ENCODE data around the gene BRD4. TPM values are rescaled to one million over a fixed set of nuclear protein-coding genes. Genes with fewer than 3 reads are reported as not detected.

The BRD4 gene
- total and polyA plus RNA-seq, 2 experiments from 2014 or later: 63.8 to 115 TPM

DNA sequence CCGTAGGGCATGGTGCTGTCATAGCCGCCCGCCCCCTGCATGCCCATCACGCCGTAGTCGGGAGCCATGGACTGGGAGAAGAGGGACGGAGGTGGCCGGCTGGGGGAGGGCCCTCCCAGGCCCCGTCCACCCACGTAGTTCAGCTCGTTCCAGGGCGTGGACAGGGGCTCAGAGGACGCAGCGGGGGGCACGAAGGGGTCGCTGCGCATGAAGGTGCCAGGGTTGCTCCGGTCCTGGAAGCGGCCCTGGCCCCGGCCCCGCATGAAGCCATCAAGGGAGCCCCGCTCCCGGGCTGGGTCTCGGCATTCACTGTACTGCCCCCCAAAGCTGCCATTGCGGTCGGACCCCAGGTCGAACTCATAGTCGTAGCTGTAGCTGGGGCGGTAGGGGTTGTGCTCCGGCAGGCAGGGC lies 40.6 kb upstream of the BRD4 start:
- Histone ChIP-seq H3K27me3 (ENCODE audit: insufficient read depth) (no peaks in the 10 kb centered on the region), H3F3A (replicated peaks; ENCODE audit: low read depth) (no peaks in the 10 kb centered on the region; the same call in 1 of the 2 replicates), H3K36me3 (ENCODE audit: insufficient read depth) (peaks cover 19% of the 10 kb centered on the region), H3K79me2 (replicated peaks; ENCODE audit: insufficient read depth) (peaks cover 66% of the 10 kb centered on the region), H3K4me1 (ENCODE audit: insufficient read depth) (peaks cover 4% of the 10 kb centered on the region; the same call in 1 of the 2 replicates), H4K20me1 (replicated peaks; ENCODE audit: insufficient read depth) (peaks cover 31% of the 10 kb centered on the region), H3K27ac (ENCODE audit: low read depth) (no peak overlapping the region), H3K4me3 (no peak overlapping the region), H2AFZ (no peak overlapping the region), H3K9me2 (ENCODE audit: insufficient read depth) (no peaks in the 10 kb centered on the region), H3K4me2 (no peak overlapping the region)
- ATAC-seq: no peak
- Mint-ChIP-seq H3K4me3 (no peak overlapping the region), H3K27ac (no peak overlapping the region), H3K4me1 (peaks cover 9% of the 10 kb centered on the region), H3K36me3 (ENCODE audit: low read depth) (peaks cover 55% of the 10 kb centered on the region), H3K9me3 (no peaks in the 10 kb centered on the region; the same call in 2 of the 3 replicates), H3K27me3 (ENCODE audit: insufficient read depth, low read depth, poor library complexity) (peaks cover 10% of the 10 kb centered on the region)
- DNase-seq (ENCODE audit: low spot score): no peak
- TF ChIP-seq, protein P1, sequence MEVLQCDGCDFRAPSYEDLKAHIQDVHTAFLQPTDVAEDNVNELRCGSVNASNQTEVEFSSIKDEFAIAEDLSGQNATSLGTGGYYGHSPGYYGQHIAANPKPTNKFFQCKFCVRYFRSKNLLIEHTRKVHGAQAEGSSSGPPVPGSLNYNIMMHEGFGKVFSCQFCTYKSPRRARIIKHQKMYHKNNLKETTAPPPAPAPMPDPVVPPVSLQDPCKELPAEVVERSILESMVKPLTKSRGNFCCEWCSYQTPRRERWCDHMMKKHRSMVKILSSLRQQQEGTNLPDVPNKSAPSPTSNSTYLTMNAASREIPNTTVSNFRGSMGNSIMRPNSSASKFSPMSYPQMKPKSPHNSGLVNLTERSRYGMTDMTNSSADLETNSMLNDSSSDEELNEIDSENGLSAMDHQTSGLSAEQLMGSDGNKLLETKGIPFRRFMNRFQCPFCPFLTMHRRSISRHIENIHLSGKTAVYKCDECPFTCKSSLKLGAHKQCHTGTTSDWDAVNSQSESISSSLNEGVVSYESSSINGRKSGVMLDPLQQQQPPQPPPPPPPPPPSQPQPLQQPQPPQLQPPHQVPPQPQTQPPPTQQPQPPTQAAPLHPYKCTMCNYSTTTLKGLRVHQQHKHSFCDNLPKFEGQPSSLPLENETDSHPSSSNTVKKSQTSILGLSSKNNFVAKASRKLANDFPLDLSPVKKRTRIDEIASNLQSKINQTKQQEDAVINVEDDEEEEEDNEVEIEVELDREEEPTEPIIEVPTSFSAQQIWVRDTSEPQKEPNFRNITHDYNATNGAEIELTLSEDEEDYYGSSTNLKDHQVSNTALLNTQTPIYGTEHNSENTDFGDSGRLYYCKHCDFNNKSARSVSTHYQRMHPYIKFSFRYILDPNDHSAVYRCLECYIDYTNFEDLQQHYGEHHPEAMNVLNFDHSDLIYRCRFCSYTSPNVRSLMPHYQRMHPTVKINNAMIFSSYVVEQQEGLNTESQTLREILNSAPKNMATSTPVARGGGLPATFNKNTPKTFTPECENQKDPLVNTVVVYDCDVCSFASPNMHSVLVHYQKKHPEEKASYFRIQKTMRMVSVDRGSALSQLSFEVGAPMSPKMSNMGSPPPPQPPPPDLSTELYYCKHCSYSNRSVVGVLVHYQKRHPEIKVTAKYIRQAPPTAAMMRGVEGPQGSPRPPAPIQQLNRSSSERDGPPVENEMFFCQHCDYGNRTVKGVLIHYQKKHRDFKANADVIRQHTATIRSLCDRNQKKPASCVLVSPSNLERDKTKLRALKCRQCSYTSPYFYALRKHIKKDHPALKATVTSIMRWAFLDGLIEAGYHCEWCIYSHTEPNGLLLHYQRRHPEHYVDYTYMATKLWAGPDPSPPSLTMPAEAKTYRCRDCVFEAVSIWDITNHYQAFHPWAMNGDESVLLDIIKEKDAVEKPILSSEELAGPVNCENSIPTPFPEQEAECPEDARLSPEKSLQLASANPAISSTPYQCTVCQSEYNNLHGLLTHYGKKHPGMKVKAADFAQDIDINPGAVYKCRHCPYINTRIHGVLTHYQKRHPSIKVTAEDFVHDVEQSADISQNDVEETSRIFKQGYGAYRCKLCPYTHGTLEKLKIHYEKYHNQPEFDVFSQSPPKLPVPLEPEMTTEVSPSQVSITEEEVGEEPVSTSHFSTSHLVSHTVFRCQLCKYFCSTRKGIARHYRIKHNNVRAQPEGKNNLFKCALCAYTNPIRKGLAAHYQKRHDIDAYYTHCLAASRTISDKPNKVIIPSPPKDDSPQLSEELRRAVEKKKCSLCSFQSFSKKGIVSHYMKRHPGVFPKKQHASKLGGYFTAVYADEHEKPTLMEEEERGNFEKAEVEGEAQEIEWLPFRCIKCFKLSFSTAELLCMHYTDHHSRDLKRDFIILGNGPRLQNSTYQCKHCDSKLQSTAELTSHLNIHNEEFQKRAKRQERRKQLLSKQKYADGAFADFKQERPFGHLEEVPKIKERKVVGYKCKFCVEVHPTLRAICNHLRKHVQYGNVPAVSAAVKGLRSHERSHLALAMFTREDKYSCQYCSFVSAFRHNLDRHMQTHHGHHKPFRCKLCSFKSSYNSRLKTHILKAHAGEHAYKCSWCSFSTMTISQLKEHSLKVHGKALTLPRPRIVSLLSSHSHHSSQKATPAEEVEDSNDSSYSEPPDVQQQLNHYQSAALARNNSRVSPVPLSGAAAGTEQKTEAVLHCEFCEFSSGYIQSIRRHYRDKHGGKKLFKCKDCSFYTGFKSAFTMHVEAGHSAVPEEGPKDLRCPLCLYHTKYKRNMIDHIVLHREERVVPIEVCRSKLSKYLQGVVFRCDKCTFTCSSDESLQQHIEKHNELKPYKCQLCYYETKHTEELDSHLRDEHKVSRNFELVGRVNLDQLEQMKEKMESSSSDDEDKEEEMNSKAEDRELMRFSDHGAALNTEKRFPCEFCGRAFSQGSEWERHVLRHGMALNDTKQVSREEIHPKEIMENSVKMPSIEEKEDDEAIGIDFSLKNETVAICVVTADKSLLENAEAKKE (CRISPR knock-in tag; IDR thresholded peaks at IDR 0.05): no peak
- no peak for TF ChIP-seq ZNF114 (CRISPR knock-in tag; IDR thresholded peaks at IDR 0.05)
- no peak for TF ChIP-seq CREB1 (CRISPR knock-in tag; IDR thresholded peaks at IDR 0.05; ENCODE audit: low read depth)
- no peak for TF ChIP-seq STAT1 (IDR thresholded peaks at IDR 0.05; ENCODE audit: unreplicated experiment)
- no peak for TF ChIP-seq REST (IDR thresholded peaks at IDR 0.05; ENCODE audit: unreplicated experiment)
- TF ChIP-seq ZNF331 (CRISPR knock-in tag; IDR thresholded peaks at IDR 0.05; ENCODE audit: low read depth): no peak
- TF ChIP-seq, protein P2, sequence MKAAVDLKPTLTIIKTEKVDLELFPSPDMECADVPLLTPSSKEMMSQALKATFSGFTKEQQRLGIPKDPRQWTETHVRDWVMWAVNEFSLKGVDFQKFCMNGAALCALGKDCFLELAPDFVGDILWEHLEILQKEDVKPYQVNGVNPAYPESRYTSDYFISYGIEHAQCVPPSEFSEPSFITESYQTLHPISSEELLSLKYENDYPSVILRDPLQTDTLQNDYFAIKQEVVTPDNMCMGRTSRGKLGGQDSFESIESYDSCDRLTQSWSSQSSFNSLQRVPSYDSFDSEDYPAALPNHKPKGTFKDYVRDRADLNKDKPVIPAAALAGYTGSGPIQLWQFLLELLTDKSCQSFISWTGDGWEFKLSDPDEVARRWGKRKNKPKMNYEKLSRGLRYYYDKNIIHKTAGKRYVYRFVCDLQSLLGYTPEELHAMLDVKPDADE (IDR thresholded peaks at IDR 0.05): no peak
- no peak for TF ChIP-seq JUNB (IDR thresholded peaks at IDR 0.05; ENCODE audit: unreplicated experiment)
- no peak for TF ChIP-seq POLR2AphosphoS5 (IDR thresholded peaks at IDR 0.05; ENCODE audit: low read depth)
- no peak for TF ChIP-seq NANOG (IDR thresholded peaks at IDR 0.05; ENCODE audit: borderline replicate concordance)
- no peak for TF ChIP-seq EZH2phosphoT487 (IDR thresholded peaks at IDR 0.05; ENCODE audit: unreplicated experiment)
- TF ChIP-seq EZH2 (IDR thresholded peaks at IDR 0.05; ENCODE audit: low read depth, unreplicated experiment): no peak
- TF ChIP-seq, protein P3, sequence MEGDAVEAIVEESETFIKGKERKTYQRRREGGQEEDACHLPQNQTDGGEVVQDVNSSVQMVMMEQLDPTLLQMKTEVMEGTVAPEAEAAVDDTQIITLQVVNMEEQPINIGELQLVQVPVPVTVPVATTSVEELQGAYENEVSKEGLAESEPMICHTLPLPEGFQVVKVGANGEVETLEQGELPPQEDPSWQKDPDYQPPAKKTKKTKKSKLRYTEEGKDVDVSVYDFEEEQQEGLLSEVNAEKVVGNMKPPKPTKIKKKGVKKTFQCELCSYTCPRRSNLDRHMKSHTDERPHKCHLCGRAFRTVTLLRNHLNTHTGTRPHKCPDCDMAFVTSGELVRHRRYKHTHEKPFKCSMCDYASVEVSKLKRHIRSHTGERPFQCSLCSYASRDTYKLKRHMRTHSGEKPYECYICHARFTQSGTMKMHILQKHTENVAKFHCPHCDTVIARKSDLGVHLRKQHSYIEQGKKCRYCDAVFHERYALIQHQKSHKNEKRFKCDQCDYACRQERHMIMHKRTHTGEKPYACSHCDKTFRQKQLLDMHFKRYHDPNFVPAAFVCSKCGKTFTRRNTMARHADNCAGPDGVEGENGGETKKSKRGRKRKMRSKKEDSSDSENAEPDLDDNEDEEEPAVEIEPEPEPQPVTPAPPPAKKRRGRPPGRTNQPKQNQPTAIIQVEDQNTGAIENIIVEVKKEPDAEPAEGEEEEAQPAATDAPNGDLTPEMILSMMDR (conservative IDR thresholded peaks at IDR 0.05; ENCODE audit: low read depth in 2 of 2): no peak
